HepG2 (cell line): ENCODE data around the gene SSU72. TPM values are rescaled to one million over a fixed set of nuclear protein-coding genes. Genes with fewer than 3 reads are reported as not detected.

ENCODE experiments used
- ATAC-seq: fragments of 200-7000 bp; cut with Tn5 transposase; 3 replicates; pipeline ENCODE4 v1.9.1; 2020; ENCODE audit warnings: mild to moderate bottlenecking, moderate library complexity
- BruUV-seq: library from RNA; stranded (reverse); fragments of 400-500 nt; replicated peaks from 2 replicates; lab custom pipeline; 2021; lab: Mats Ljungman, UMichigan
- CTCF ChIA-PET: fragments of 300-600 bp; formaldehyde crosslinking; extraction: SDS; loops from one replicate; lab custom pipeline; 2021; ENCODE audit warnings: low total read pairs, inconsistent platforms, low intra/inter-chr PET ratio; lab: Yijun Ruan, JAX
- POLR2A ChIA-PET: fragments of 350-600 bp; sonication (Branson Sonifier 250); formaldehyde crosslinking; loops from one replicate; lab custom pipeline; 2020; ENCODE audit warnings: antibody characterized with exemption, inconsistent platforms; lab: Yijun Ruan, JAX
- DNase-seq: peaks from one replicate; pipeline ENCODE4 v3.0.0-alpha.2; 2015; ENCODE audit warnings: low spot score
- FAIRE-seq: peaks from 3 replicates; lab custom pipeline; 2011; peaks lifted over from hg19 to GRCh38; lab: Jason Lieb, UNC
- H2AFZ ChIP-seq: one replicate; pipeline ENCODE4 v1.6.1; 2011; ENCODE audit warnings: low read length, inconsistent platforms
- H3K27ac ChIP-seq: fragments of 300-600 bp; 3 replicates; pipeline ENCODE4 v1.8.0; 2011; ENCODE audit warnings: mixed run types, mild to moderate bottlenecking, mixed read lengths, low read length, inconsistent platforms; ENCODE audit not compliant: insufficient read depth; ENCODE audit errors: extremely low read length
- H3K27me3 ChIP-seq, 2 experiments: fragments of 200-600 bp in 1 of 2; 2 replicates in 1 of 2; 3 replicates in 1 of 2; pipeline versions ENCODE4 v1.6.0 to v1.8.0; 2011; ENCODE audit warnings: low read length in 2 of 2, mild to moderate bottlenecking in 2 of 2, moderate library complexity in 2 of 2, inconsistent platforms in 1 of 2; ENCODE audit not compliant: insufficient read depth in 2 of 2, control insufficient read depth in 1 of 2
- H3K36me3 ChIP-seq, 2 experiments: fragments of 200-600 bp in 1 of 2; replicated peaks in 1 of 2; 2 replicates in 1 of 2; 3 replicates in 1 of 2; pipeline versions ENCODE4 v1.5.1 to v1.8.0; 2011; ENCODE audit warnings: low read length in 2 of 2, inconsistent platforms in 1 of 2; ENCODE audit not compliant: insufficient read depth in 2 of 2, control insufficient read depth in 1 of 2
- H3K4me1 ChIP-seq: 2 replicates; pipeline ENCODE4 v1.5.1; 2012; ENCODE audit warnings: low read length, inconsistent platforms; ENCODE audit not compliant: insufficient read depth
- H3K4me2 ChIP-seq: 2 replicates; pipeline ENCODE4 v1.6.0; 2011; ENCODE audit warnings: low read depth, low read length, inconsistent platforms
- H3K4me3 ChIP-seq, 3 experiments: fragments of 200-600 bp in 1 of 3; sonication (generic), shearing (Covaris generic) in 1 of 3; replicated peaks in 1 of 3; 2 replicates each; pipeline ENCODE4 v1.5.1; 2011 to 2016; ENCODE audit warnings: low read length in 3 of 3, inconsistent platforms in 2 of 3, low read depth in 2 of 3, mild to moderate bottlenecking in 2 of 3, control low read depth in 1 of 3, mixed read lengths in 1 of 3; ENCODE audit not compliant: insufficient read depth in 1 of 3
- H3K79me2 ChIP-seq: one replicate; pipeline ENCODE4 v1.6.1; 2011; ENCODE audit warnings: low read length, inconsistent platforms; ENCODE audit not compliant: insufficient read depth
- H3K9ac ChIP-seq: 2 replicates; pipeline ENCODE4 v1.6.0; 2011; ENCODE audit warnings: mild to moderate bottlenecking, low read depth, low read length, inconsistent platforms; ENCODE audit not compliant: insufficient read depth
- H3K9me3 ChIP-seq: 2 replicates; pipeline ENCODE4 v1.5.1; 2012; ENCODE audit warnings: mild to moderate bottlenecking, low read length
- H4K20me1 ChIP-seq: 2 replicates; pipeline ENCODE4 v1.6.0; 2011; ENCODE audit warnings: inconsistent platforms, mild to moderate bottlenecking, low read length, moderate library complexity; ENCODE audit not compliant: insufficient read depth
- GFI1 ChIP-seq: sonication (generic); formaldehyde crosslinking; IDR thresholded peaks from 2 replicates; pipeline ENCODE4 v1.5.0; 2020; ENCODE audit warnings: missing genetic modification reagents, mild to moderate bottlenecking, borderline replicate concordance
- HNF1A ChIP-seq, 2 experiments: sonication (generic) in 1 of 2; formaldehyde crosslinking in 1 of 2; IDR thresholded peaks; 2 replicates each; pipeline versions ENCODE4 v1.4.0 to v1.6.1; 2016 to 2020; ENCODE audit warnings: borderline replicate concordance in 1 of 2, low read depth in 1 of 2, mild to moderate bottlenecking in 1 of 2, missing genetic modification reagents in 1 of 2
- JUN ChIP-seq: sonication (generic); formaldehyde crosslinking; IDR thresholded peaks from 2 replicates; pipeline ENCODE4 v1.4.0; 2020; ENCODE audit warnings: mild to moderate bottlenecking, missing genetic modification reagents
- MLXIP ChIP-seq: sonication (generic); formaldehyde crosslinking; IDR thresholded peaks from 2 replicates; pipeline ENCODE4 v1.9.0; 2021; ENCODE audit warnings: missing genetic modification reagents, borderline replicate concordance
- PHF5A ChIP-seq: IDR thresholded peaks from one replicate; pipeline ENCODE4 v1.6.1; 2018; ENCODE audit warnings: low read depth, missing genetic modification reagents; ENCODE audit not compliant: unreplicated experiment
- SIN3B ChIP-seq: fragments of 150-350 bp; IDR thresholded peaks from 2 replicates; pipeline ENCODE4 v1.6.1; 2014; ENCODE audit warnings: low read length
- ZIK1 ChIP-seq: sonication (generic); formaldehyde crosslinking; IDR thresholded peaks from 2 replicates; pipeline ENCODE4 v1.5.0; 2020; ENCODE audit warnings: mild to moderate bottlenecking, low read depth, missing genetic modification reagents, borderline replicate concordance
- ZNF512 ChIP-seq: sonication (generic); formaldehyde crosslinking; IDR thresholded peaks from 2 replicates; pipeline ENCODE4 v1.4.0; 2020; ENCODE audit warnings: mild to moderate bottlenecking, missing genetic modification reagents
- ZNF761 ChIP-seq: sonication (generic); formaldehyde crosslinking; conservative IDR thresholded peaks from 2 replicates; pipeline ENCODE4 v1.4.0; 2020; ENCODE audit warnings: mild to moderate bottlenecking, missing genetic modification reagents
- ZNF784 ChIP-seq: sonication (generic); formaldehyde crosslinking; IDR thresholded peaks from 2 replicates; pipeline ENCODE4 v1.5.1; 2020; ENCODE audit warnings: missing genetic modification reagents, mild to moderate bottlenecking, borderline replicate concordance
- ZNF790 ChIP-seq: sonication (generic); formaldehyde crosslinking; IDR thresholded peaks from 2 replicates; pipeline ENCODE4 v1.8.0; 2022; ENCODE audit warnings: missing genetic modification reagents, mild to moderate bottlenecking, borderline replicate concordance
- WGBS: methylation state at CpG from one replicate; pipeline ENCODE4 v1.1.6; 2017; ENCODE audit warnings: low lambda C conversion rate; 5-methylcytosine and 5-hydroxymethylcytosine counted together
- in situ Hi-C: cut with HindIII; loops from 2 replicates; pipeline ENCODE4 v1.10.0; 2017; ENCODE audit warnings: low pct_unique_long_range_greater_than_20kb; ENCODE audit not compliant: extremely low pct_ligation_motif_present
- intact Hi-C: fragments of 100-400 bp; cut with micrococcal nuclease; formaldehyde crosslinking; loops from one replicate; pipeline ENCODE4 v1.10.0; 2022; ENCODE audit not compliant: unreplicated experiment
- polyA plus RNA-seq, 8 experiments: library from polyadenylated mRNA; depleted of rRNA in 3 of 8; stranded (reverse) in 7 of 8; unstranded in 1 of 8; fragments of >200 nt; fragmentation: Illumina TruSeq in 4 of 8; extraction: Trizol in 4 of 8; gene quantifications; 2 replicates each; pipeline versions ENCODE4 v1.2.1 to v1.2.3, GENCODE V29; 2011 to 2016; ENCODE audit warnings: low read depth in 4 of 8, missing spikeins in 1 of 8, mixed read lengths in 1 of 8; ENCODE audit not compliant: insufficient read depth in 1 of 8
- total RNA-seq, 5 experiments: library from RNA; depleted of rRNA; stranded (reverse); fragments of >200 nt; fragmentation: Illumina TruSeq; extraction: Trizol; gene quantifications; 2 replicates each; pipeline ENCODE4 v1.2.3, GENCODE V29; 2016; ENCODE audit warnings: low read depth in 1 of 5

SSU72 gene
- total and polyA plus RNA-seq, 2 of the 13 experiments (the other 11 are each of a cell fraction or from before 2014, with no cell fraction given), result 42.8 to 67.1 TPM

- no peak for TF ChIP-seq MLXIP
- no peak for TF ChIP-seq GFI1 (CRISPR knock-in tag)
- TF ChIP-seq JUN, result no peak
- no peak for TF ChIP-seq PHF5A (CRISPR knock-in tag)
- no peak for TF ChIP-seq SIN3B
- TF ChIP-seq ZNF784 (CRISPR knock-in tag), result no peak
Measured at GRCh38 chr1:1598720-1599029, 24.0 kb upstream of the SSU72 start (continued).

- peaks cover 48% of the 10 kb centered on the region for H3K4me1 ChIP-seq
- H3K4me2 ChIP-seq, result peak overlapping the region; percentile 74
- no peaks in the 10 kb centered on the region for H3K36me3 ChIP-seq
- intact Hi-C loops, result no loop called here
- no peak overlapping the region for H2AFZ ChIP-seq
- ChIA-PET CTCF (no interaction called here), POLR2A (interaction anchor here (1.0 to 1.7 kb wide), 2 partner anchors 17 to 28 kb away, joined by 3 to 17 read pairs; partner anchors contain the start of gene MIB2)
- DNase-seq, result no peak
- in situ Hi-C loops, result no loop called here
- peaks cover 10 to 41% of the 10 kb centered on the region in 2 experiments for H3K27me3 ChIP-seq
- no peak for FAIRE-seq
- H3K4me3 ChIP-seq, result peak overlapping the region in 1 of 3 experiments; percentile 64; a peak in 1 of 6 replicates
- no peaks in the 10 kb centered on the region for H4K20me1 ChIP-seq
- H3K9ac ChIP-seq, result no peak overlapping the region
- WGBS, result 51% methylated on average over 14 of the region's 28 CpGs
- no peaks in the 10 kb centered on the region for H3K9me3 ChIP-seq
- no TSS peak for BruUV-seq
- ATAC-seq, result no peak
- no peaks in the 10 kb centered on the region for H3K79me2 ChIP-seq
- H3K27ac ChIP-seq, result no peak overlapping the region
- TF ChIP-seq ZNF512 (CRISPR knock-in tag), result no peak
- TF ChIP-seq ZNF761 (CRISPR knock-in tag), result 0 out of 2 replicates have a peak, but pooled peaks have one; percentile 9
- TF ChIP-seq HNF1A (IDR thresholded peaks at IDR 0.05; ENCODE audit: low read depth), result no peak
- 0 out of 2 replicates have a peak, but pooled peaks have one; percentile 6 for TF ChIP-seq HNF1A (CRISPR knock-in tag; IDR thresholded peaks at IDR 0.05; ENCODE audit: borderline replicate concordance)
- no peak for TF ChIP-seq ZIK1 (CRISPR knock-in tag)
- TF ChIP-seq ZNF790 (CRISPR knock-in tag), result 0 out of 2 replicates have a peak, but pooled peaks have one; percentile 53
Measured at GRCh38 chr1:1598051-1598719, 23.5 kb upstream of the SSU72 start.
